ENCODE data around the gene PCDHGA12.

The PCDHGA12 gene

GRCh38 chr5:141439411-141440141 is 9.3 kb downstream of the PCDHGA12 start:
- H3K4me3 ChIP-seq (ENCODE audit: low read depth, low read length), result no peak overlapping the region

GRCh38 chr5:141440341-141440740 is 10.0 kb downstream of the PCDHGA12 start:
- no peak overlapping the region for H3K4me3 ChIP-seq (ENCODE audit: low read depth, low read length)

- no peak overlapping the region for H3K4me3 ChIP-seq (ENCODE audit: low read depth, low read length)
Measured at GRCh38 chr5:141441571-141442170, 11.4 kb downstream of the PCDHGA12 start.

- no peak overlapping the region for H3K4me3 ChIP-seq (ENCODE audit: low read depth, low read length)
Measured at GRCh38 chr5:141465351-141465750, 35.0 kb downstream of the PCDHGA12 start.

- peak within 1 kb of the TSS; percentile 17 for H3K4me3 ChIP-seq (ENCODE audit: low read depth, low read length)
Measured at GRCh38 chr5:141475625-141476131, 45.4 kb downstream of the PCDHGA12 start, which contains the start of gene PCDHGC3. PCDHGC3 (plus strand) TSS chr5:141475966; CDS start chr5:141476117, 151 bp downstream.

GRCh38 chr5:141476132-141476911 is 46.0 kb downstream of the PCDHGA12 start:
- H3K4me3 ChIP-seq (ENCODE audit: low read depth, low read length), result peak overlapping the region; percentile 17

- no peak overlapping the region for H3K4me3 ChIP-seq (ENCODE audit: low read depth, low read length)
Measured at GRCh38 chr5:141477044-141477575, 46.8 kb downstream of the PCDHGA12 start.

GRCh38 chr5:141477815-141478214 is 47.5 kb downstream of the PCDHGA12 start:
- no peak overlapping the region for H3K4me3 ChIP-seq (ENCODE audit: low read depth, low read length)

GRCh38 chr5:141478321-141478945 is 48.1 kb downstream of the PCDHGA12 start:
- no peak overlapping the region for H3K4me3 ChIP-seq (ENCODE audit: low read depth, low read length)

- H3K4me3 ChIP-seq (ENCODE audit: low read depth, low read length), result no peak overlapping the region
Measured at GRCh38 chr5:141479776-141480175, 49.5 kb downstream of the PCDHGA12 start.

Data from iPS-11a (cell line).